Natural killer cell treated with Interleukin-12 subunit alpha and Interleukin-12 subunit beta and Interleukin-15 and Interleukin-18, amount 100 ng/mL, for 72 hours (primary cell): ENCODE measurements around the gene C3orf20. TPM values are rescaled to one million over a fixed set of nuclear protein-coding genes. Genes with fewer than 3 reads are reported as not detected.
A peak's percentile ranks its signal among the peaks of the same experiment; 100 is the strongest.

Experiments
- ATAC-seq, 2 donors: fragments of 150-1000 bp; cut with Tn5 transposase in 1 of 2; sonication (Bioruptor Pico), chemical (Tn5 transposase) in 1 of 2; 2 replicates each; pipeline ENCODE4 v1.10.0; 2021
- DNase-seq: peaks from one replicate; pipeline ENCODE4 v3.0.0; 2022; ENCODE audit warnings: low spot score
- H3K27ac Mint-ChIP-seq, 2 donors: 1 replicate in 1 of 2; 2 replicates in 1 of 2; pipeline ENCODE4 v1.8.0; 2022; ENCODE audit warnings: mixed read lengths in 2 of 2, mild to moderate bottlenecking in 1 of 2, moderate library complexity in 1 of 2
- H3K27me3 Mint-ChIP-seq, 2 donors: 1 replicate in 1 of 2; 2 replicates in 1 of 2; pipeline ENCODE4 v1.8.0; 2022; ENCODE audit warnings: mixed read lengths in 2 of 2
- H3K36me3 Mint-ChIP-seq: one replicate; pipeline ENCODE4 v1.8.0; 2022; ENCODE audit warnings: mixed read lengths
- H3K4me1 Mint-ChIP-seq, 2 donors: 1 replicate in 1 of 2; 2 replicates in 1 of 2; pipeline ENCODE4 v1.8.0; 2022; ENCODE audit warnings: low read depth in 2 of 2, mixed read lengths in 2 of 2, mild to moderate bottlenecking in 1 of 2
- H3K4me3 Mint-ChIP-seq: one replicate; pipeline ENCODE4 v1.8.0; 2022; ENCODE audit warnings: mixed read lengths
- H3K9me3 Mint-ChIP-seq: 2 replicates; pipeline ENCODE4 v1.8.0; 2022; ENCODE audit warnings: mixed read lengths
- total RNA-seq, 2 donors: library from RNA; stranded (reverse); gene quantifications; one replicate each; pipeline ENCODE4 v1.2.3, GENCODE V29; 2022

Gene C3orf20
- total RNA-seq, 2 donors from 2014 or later: 0.93 TPM; not detected in 1

GRCh38 chr3:14761121-14761672 lies 86.3 kb downstream of the C3orf20 start:
- Mint-ChIP-seq H3K4me1 (peaks cover 0 to 3% of the 10 kb centered on the region in 2 donors), H3K27me3 (peaks cover 0 to 14% of the 10 kb centered on the region in 2 donors), H3K9me3 (no peaks in the 10 kb centered on the region), H3K36me3 (no peaks in the 10 kb centered on the region), H3K27ac (peak overlapping the region in 1 of 2 donors; percentile 6), H3K4me3 (no peak overlapping the region)
- ATAC-seq (no peak), DNase-seq (no peak)

GRCh38 chr3:14761866-14762265 lies 86.9 kb downstream of the C3orf20 start:
- H3K27me3 Mint-ChIP-seq: peaks cover 0 to 7% of the 10 kb centered on the region in 2 donors
- H3K4me3 Mint-ChIP-seq: no peak overlapping the region
- DNase-seq (no peak), ATAC-seq (no peak)
- peak overlapping the region in 1 of 2 donors; percentile 6 for H3K27ac Mint-ChIP-seq
- H3K36me3 Mint-ChIP-seq: no peaks in the 10 kb centered on the region
- no peaks in the 10 kb centered on the region for H3K9me3 Mint-ChIP-seq
- H3K4me1 Mint-ChIP-seq: peaks cover 0 to 3% of the 10 kb centered on the region in 2 donors

DNA sequence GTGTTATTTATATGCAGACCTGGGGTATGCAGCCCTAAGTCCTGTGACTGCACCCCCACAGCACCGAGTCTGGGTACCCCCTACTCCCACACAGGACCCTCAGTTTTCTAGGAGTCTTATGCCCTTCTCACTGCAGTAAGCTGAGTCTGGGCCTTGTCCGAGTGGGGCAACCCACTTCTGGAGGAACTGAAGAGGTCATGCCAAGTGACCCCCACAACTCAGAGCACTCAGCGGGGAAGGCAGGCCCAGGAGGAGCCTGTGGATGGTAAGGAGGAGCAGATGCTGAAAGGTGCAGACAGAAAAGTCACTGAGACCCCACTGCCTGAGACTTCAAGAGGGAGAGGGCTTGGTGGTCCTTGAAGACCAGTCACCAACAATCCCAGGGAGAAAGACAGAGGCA lies 87.8 kb downstream of the C3orf20 start:
- no peak overlapping the region for H3K27ac Mint-ChIP-seq
- H3K27me3 Mint-ChIP-seq: peaks cover 0 to 6% of the 10 kb centered on the region in 2 donors
- H3K36me3 Mint-ChIP-seq: no peaks in the 10 kb centered on the region
- peaks cover 0 to 3% of the 10 kb centered on the region in 2 donors for H3K4me1 Mint-ChIP-seq
- ATAC-seq (no peak), DNase-seq (no peak)
- no peak overlapping the region for H3K4me3 Mint-ChIP-seq
- no peaks in the 10 kb centered on the region for H3K9me3 Mint-ChIP-seq

DNA sequence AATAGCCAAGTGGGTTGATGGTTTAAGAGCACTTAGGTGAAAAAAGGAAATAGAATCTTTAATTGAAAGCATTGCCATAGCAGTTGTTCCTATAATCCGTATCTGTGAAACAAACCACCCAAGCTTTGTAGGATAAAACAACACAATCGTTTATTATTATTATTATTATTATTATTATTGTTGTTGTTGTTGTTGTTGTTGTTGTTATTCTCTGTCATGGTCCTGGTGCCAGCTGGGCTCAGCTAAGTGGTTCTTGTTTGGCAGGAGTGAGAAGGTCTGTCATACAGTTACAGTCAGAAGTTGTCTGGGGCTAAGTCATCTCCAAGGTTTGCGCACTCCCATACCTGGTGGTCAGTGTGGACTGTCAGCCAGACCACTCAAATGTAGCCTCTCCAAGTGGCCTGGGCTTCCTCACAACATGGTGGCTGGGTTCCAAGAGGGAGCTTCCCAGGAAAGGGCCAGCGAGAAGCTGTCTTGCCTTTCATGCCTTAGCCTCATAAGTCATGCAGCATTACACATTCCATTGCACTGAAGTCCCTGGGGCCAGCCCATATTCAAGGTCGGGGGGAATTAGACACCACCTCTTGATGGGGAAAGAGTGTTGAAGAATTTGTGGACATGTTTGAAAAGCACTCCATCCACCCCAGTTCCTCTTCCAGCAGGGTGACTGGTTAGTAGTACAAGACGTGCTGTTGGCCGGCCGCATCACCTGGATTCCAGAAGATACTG lies 89.6 kb downstream of the C3orf20 start:
- no peak overlapping the region for H3K4me3 Mint-ChIP-seq
- peaks cover 0 to 6% of the 10 kb centered on the region in 2 donors for H3K27me3 Mint-ChIP-seq

GRCh38 chr3:14765060-14765400 lies 90.1 kb downstream of the C3orf20 start:
- Mint-ChIP-seq H3K4me1 (peaks cover 0 to 3% of the 10 kb centered on the region in 2 donors), H3K4me3 (no peak overlapping the region), H3K27me3 (peaks cover 0 to 6% of the 10 kb centered on the region in 2 donors), H3K36me3 (no peaks in the 10 kb centered on the region), H3K27ac (no peak overlapping the region), H3K9me3 (no peaks in the 10 kb centered on the region)
- no peak for ATAC-seq
- DNase-seq: no peak

More for the DNA sequence above, 89.6 kb downstream of the C3orf20 start:
- DNase-seq: peak; percentile 15
- peaks cover 0 to 3% of the 10 kb centered on the region in 2 donors for H3K4me1 Mint-ChIP-seq
- H3K36me3 Mint-ChIP-seq: no peaks in the 10 kb centered on the region
- H3K9me3 Mint-ChIP-seq: no peaks in the 10 kb centered on the region
- ATAC-seq: no peak
- no peak overlapping the region for H3K27ac Mint-ChIP-seq

GRCh38 chr3:14765576-14766427 lies 90.9 kb downstream of the C3orf20 start:
- no peaks in the 10 kb centered on the region for H3K36me3 Mint-ChIP-seq
- H3K27me3 Mint-ChIP-seq: peaks cover 0 to 6% of the 10 kb centered on the region in 2 donors
- ATAC-seq (peak in 1 of 2 donors; percentile 29), DNase-seq (no peak)
- no peak overlapping the region for H3K4me3 Mint-ChIP-seq
- no peak overlapping the region for H3K27ac Mint-ChIP-seq
- H3K4me1 Mint-ChIP-seq: peaks cover 0 to 3% of the 10 kb centered on the region in 2 donors
- no peaks in the 10 kb centered on the region for H3K9me3 Mint-ChIP-seq

- H3K36me3 Mint-ChIP-seq: no peaks in the 10 kb centered on the region
- H3K27me3 Mint-ChIP-seq: peaks cover 0 to 6% of the 10 kb centered on the region in 2 donors
- no peak for DNase-seq
- no peak overlapping the region for H3K27ac Mint-ChIP-seq
- ATAC-seq: no peak
- H3K9me3 Mint-ChIP-seq: no peaks in the 10 kb centered on the region
- no peaks in the 10 kb centered on the region for H3K4me1 Mint-ChIP-seq
- no peak overlapping the region for H3K4me3 Mint-ChIP-seq
These were observed 91.7 kb downstream of the C3orf20 start for GRCh38 chr3:14766428-14767244.

- Mint-ChIP-seq H3K4me3 (no peak overlapping the region), H3K9me3 (no peaks in the 10 kb centered on the region), H3K27me3 (peaks cover 0 to 6% of the 10 kb centered on the region in 2 donors), H3K27ac (no peak overlapping the region), H3K4me1 (no peaks in the 10 kb centered on the region), H3K36me3 (no peaks in the 10 kb centered on the region)
- ATAC-seq (no peak), DNase-seq (no peak)
These were observed 92.5 kb downstream of the C3orf20 start for GRCh38 chr3:14767245-14768051.

GRCh38 chr3:14768182-14768790 lies 93.3 kb downstream of the C3orf20 start:
- DNase-seq (no peak), ATAC-seq (no peak)
- Mint-ChIP-seq H3K4me3 (no peak overlapping the region), H3K4me1 (no peaks in the 10 kb centered on the region), H3K36me3 (no peaks in the 10 kb centered on the region), H3K27me3 (peaks cover 0 to 6% of the 10 kb centered on the region in 2 donors), H3K9me3 (no peaks in the 10 kb centered on the region), H3K27ac (no peak overlapping the region)

DNA sequence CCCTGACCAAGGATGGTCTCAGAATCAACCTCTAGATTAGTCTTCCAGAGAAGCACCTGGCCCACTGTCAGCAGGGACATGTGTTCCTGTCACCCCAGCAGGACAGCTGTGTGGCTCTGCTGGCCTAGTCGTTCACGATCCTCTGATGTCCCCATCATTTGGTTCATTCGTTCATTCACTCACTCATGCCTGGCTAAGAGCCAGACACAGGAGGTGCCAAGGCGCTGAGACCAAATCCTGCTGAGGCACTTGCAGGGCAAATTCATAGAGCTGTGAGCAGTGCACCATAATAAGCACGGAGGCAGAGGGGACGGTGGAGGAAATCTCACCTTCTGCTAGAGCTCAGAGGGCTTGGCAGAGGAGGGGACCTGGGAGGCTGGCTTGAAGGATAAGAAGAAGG lies 93.9 kb downstream of the C3orf20 start:
- no peak overlapping the region for H3K4me3 Mint-ChIP-seq
- peaks cover 0 to 2% of the 10 kb centered on the region in 2 donors for H3K27me3 Mint-ChIP-seq
- DNase-seq (no peak), ATAC-seq (no peak)
- H3K36me3 Mint-ChIP-seq: no peaks in the 10 kb centered on the region
- no peaks in the 10 kb centered on the region for H3K4me1 Mint-ChIP-seq
- H3K9me3 Mint-ChIP-seq: no peaks in the 10 kb centered on the region
- no peak overlapping the region for H3K27ac Mint-ChIP-seq

DNA sequence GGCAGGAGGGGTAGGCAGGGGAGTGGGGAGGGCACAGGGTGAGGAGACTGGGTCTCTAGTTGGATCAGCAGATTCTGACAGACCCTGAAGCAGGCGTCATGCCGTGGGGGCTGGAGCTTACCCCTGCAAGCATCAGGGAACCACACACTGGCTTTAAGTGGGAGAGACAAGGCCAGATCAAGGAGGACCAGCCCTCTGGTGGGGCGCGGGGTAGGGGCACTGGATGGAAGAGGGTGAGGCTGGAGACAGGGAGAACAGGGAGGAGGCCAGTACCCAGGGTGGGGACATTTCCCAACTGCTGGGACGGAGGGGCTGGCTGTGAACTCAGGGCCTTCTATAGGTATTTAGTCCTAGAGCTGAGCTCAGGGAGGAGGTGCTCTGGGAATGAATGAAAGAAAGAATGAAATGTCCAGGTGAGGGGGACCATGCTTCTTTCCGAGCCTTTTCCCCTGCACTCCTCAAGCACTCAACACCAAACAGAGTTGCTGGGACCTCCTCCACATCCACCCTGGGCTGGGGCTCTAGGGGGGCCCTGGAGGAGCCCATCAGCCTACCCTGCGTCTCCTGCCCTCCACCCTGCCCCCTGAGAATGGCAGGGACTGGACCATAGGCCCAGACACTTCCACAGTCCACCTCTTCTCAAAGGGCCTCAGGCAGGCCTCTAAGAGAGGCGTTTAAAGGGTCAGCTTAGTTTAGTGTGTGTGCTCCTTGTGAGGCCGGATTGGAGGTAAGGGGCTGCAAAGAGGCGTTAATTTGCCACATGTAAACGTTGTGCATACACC lies 94.8 kb downstream of the C3orf20 start:
- no peak for DNase-seq

GRCh38 chr3:14770591-14770990 lies 95.7 kb downstream of the C3orf20 start:
- no peak overlapping the region for H3K27ac Mint-ChIP-seq
- no peaks in the 10 kb centered on the region for H3K4me1 Mint-ChIP-seq
- H3K36me3 Mint-ChIP-seq: no peaks in the 10 kb centered on the region
- no peak overlapping the region for H3K4me3 Mint-ChIP-seq
- peaks cover 2% of the 10 kb centered on the region in 2 donors for H3K27me3 Mint-ChIP-seq
- H3K9me3 Mint-ChIP-seq: no peaks in the 10 kb centered on the region
- DNase-seq (no peak), ATAC-seq (no peak)

More for the DNA sequence above, 94.8 kb downstream of the C3orf20 start:
- H3K4me1 Mint-ChIP-seq: no peaks in the 10 kb centered on the region
- H3K27me3 Mint-ChIP-seq: peaks cover 0 to 2% of the 10 kb centered on the region in 2 donors
- no peak overlapping the region for H3K4me3 Mint-ChIP-seq
- no peaks in the 10 kb centered on the region for H3K36me3 Mint-ChIP-seq
- no peak for ATAC-seq
- H3K27ac Mint-ChIP-seq: no peak overlapping the region
- no peaks in the 10 kb centered on the region for H3K9me3 Mint-ChIP-seq
